Measurements from ENCODE around the gene ITGB8. TPM values are rescaled to one million over a fixed set of nuclear protein-coding genes. Genes with fewer than 3 reads are reported as not detected.

Gene ITGB8
- total and polyA plus RNA-seq, 8 donors, result 5.7 to 14.2 (median 6.8) TPM

DNA sequence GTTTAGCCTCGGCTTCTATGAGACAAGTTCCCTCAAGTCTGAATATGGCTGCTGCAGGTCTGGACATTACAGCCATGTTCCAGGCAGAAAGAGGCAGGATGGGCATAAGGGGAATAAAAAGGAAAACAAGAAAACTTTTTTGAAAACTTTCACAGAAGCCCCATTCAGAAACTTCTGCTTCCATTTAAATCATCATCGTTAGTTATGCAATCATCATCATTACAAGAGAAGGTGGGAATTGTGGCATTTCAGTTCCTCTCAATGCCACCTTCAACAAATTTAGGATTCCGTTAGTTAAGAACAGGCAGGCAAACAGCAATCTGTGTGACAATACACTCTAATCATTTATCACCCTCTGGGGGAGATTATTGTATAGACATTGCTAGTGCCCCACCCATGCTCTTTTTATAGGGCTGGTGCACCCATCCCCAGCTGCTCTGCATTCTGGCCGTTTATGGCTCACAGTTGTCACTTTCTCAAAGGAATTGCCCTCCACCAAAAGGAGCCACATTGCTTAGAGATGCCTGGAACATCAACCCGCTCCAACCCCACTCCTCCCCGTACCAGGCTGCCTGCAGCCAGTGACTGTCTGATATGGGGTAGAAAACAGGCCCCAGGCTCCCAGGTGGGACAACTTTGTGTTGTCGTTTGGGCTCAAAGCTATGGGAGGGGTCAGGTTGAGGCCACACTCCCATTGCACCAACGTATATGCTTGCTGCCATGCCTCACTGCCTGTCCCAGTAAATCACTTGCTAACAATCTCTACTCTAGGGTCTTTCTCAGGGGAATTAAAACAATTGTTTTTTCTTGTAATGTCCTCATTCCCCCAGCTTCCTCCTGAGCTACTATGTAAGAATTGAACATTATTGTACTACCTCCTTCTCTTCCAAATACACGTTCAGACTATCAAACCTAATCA is 24.2 kb downstream of the ITGB8 start:
- no peak for ATAC-seq
- H3K27me3 ChIP-seq, result no peaks in the 10 kb centered on the region
- TF ChIP-seq, protein P1, sequence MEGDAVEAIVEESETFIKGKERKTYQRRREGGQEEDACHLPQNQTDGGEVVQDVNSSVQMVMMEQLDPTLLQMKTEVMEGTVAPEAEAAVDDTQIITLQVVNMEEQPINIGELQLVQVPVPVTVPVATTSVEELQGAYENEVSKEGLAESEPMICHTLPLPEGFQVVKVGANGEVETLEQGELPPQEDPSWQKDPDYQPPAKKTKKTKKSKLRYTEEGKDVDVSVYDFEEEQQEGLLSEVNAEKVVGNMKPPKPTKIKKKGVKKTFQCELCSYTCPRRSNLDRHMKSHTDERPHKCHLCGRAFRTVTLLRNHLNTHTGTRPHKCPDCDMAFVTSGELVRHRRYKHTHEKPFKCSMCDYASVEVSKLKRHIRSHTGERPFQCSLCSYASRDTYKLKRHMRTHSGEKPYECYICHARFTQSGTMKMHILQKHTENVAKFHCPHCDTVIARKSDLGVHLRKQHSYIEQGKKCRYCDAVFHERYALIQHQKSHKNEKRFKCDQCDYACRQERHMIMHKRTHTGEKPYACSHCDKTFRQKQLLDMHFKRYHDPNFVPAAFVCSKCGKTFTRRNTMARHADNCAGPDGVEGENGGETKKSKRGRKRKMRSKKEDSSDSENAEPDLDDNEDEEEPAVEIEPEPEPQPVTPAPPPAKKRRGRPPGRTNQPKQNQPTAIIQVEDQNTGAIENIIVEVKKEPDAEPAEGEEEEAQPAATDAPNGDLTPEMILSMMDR (IDR thresholded peaks at IDR 0.05), result no peak
- H3K27ac ChIP-seq, result no peak overlapping the region
- H3K4me1 ChIP-seq, result no peaks in the 10 kb centered on the region
- intact Hi-C loops (cut with DNase I), result no loop called here
- no peaks in the 10 kb centered on the region for H3K9me3 ChIP-seq
- no peaks in the 10 kb centered on the region for H3K36me3 ChIP-seq
- DNase-seq, result no peak
- no peak overlapping the region for H3K4me3 ChIP-seq

DNA sequence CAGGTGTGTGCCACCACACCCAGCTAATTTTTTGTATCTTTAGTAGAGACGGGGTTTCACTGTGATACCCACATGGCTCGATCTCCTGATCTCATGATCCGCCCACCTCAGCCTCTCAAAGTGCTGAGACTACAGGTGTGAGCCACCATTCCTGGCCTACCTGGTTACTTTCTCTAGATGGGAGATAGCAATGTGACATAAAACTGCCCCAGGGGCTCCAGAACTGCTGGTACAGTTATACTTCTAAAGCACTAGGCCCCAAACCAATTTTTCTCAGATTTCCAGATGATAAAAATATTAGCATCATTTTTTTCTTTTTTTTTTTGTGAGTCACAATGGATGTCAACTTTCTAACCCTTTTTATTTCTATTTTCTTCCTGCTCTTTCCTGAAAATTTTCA is 27.4 kb downstream of the ITGB8 start:
- H3K4me3 ChIP-seq, result no peak overlapping the region
- DNase-seq (no peak), ATAC-seq (no peak)
- intact Hi-C loops (cut with DNase I), result no loop called here
- no peaks in the 10 kb centered on the region for H3K4me1 ChIP-seq
- H3K27ac ChIP-seq, result no peak overlapping the region
- TF ChIP-seq, protein P1 (IDR thresholded peaks at IDR 0.05), result no peak
- H3K9me3 ChIP-seq, result no peaks in the 10 kb centered on the region
- H3K27me3 ChIP-seq, result no peaks in the 10 kb centered on the region
- no peaks in the 10 kb centered on the region for H3K36me3 ChIP-seq

DNA sequence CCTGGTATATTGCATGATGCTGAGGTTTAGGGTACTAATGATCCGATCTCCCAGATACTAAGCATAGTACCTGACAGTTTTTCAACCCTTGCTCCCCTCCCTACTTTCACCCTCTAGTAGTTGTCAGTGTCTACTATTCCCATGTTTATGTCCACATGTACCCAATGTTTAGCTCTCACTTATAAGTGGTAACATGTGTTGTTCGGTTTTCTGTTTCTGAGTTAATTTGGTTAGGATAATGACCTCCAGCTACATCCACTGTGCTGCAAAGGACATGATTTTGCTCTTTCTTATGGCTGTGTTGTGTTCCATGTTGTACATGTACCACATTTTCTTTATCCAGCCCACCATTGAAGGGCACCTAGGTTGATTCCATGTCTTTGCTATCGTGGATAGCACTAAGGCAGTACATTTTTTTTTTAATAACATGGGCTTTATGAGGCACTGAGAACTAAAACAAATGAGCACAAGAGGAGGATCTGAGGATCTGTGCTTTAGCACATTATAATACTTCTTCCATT is 28.1 kb downstream of the ITGB8 start:
- TF ChIP-seq, protein P1 (IDR thresholded peaks at IDR 0.05), result no peak
- Histone ChIP-seq H3K4me1 (no peaks in the 10 kb centered on the region), H3K9me3 (no peaks in the 10 kb centered on the region), H3K27me3 (no peaks in the 10 kb centered on the region), H3K4me3 (no peak overlapping the region), H3K27ac (no peak overlapping the region), H3K36me3 (no peaks in the 10 kb centered on the region)
- ATAC-seq (no peak), DNase-seq (no peak)
- intact Hi-C loops (cut with DNase I), result no loop called here

DNA sequence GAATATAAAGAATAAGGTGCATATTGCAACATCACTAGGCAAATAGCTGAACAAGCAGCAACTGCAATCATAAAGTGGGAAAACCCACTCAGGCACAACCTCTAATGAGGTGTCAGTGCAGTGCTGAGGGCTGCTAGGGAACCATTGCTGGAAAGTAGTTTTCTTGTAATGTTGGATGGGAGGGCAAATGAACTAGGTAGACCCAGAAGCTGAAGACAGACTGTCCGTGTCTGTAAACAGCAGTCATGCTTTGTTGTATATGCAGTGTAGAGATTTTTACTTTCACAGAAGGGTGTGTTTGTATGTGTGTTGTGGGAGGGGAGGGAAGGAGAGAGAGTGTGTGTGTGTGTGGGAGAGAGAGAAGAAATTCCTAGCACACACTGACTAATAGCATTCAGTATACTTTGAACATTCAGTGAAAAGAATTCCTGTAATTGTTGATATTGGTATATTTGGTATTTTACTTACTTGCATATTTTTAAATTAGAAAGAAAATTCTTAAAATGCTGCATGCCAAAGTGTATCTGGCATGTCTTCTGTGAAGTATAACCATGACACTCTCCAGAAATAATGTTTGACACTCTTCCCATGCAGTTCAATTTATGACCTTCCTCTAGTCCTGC is 28.8 kb downstream of the ITGB8 start:
- intact Hi-C loops (cut with DNase I), result no loop called here
- no peak overlapping the region for H3K4me3 ChIP-seq
- peak; percentile 33 for ATAC-seq
- no peaks in the 10 kb centered on the region for H3K9me3 ChIP-seq
- no peak for DNase-seq
- TF ChIP-seq, protein P1 (IDR thresholded peaks at IDR 0.05), result no peak
- H3K4me1 ChIP-seq, result no peaks in the 10 kb centered on the region
- H3K27me3 ChIP-seq, result no peaks in the 10 kb centered on the region
- H3K27ac ChIP-seq, result no peak overlapping the region
- H3K36me3 ChIP-seq, result no peaks in the 10 kb centered on the region

DNA sequence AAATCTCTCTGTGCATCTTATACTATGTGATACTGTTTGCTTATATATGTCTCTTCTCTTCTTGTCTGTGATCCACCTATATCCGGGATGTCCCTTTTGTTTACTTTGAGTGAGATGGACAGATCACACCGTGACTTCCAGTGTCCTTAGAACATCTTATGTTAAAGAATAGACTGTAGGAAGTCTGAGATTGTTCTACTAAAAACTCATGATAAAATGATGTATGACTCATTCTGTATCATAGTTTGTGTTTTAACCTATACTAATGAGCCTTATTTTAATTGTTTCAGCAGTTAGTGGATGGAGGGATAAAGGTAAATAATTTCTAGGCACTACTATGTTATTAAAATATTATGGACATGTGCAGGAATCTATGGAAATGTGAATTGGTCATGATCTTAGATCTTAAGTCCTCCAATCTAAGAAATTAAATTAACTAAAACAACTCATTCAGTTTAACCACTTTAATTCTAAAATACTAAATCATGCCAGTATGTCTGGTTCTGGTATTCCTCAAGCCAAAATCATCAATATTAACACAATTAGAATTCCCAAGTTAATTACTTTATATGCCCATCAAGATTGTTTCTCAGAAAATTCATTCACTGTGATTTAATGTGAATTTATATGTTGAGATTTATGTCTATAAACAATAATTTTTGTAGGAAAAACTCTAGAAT is 32.0 kb downstream of the ITGB8 start:
- Histone ChIP-seq H3K4me3 (no peak overlapping the region), H3K36me3 (no peaks in the 10 kb centered on the region), H3K4me1 (no peaks in the 10 kb centered on the region), H3K27me3 (no peaks in the 10 kb centered on the region), H3K27ac (no peak overlapping the region), H3K9me3 (no peaks in the 10 kb centered on the region)
- intact Hi-C loops (cut with DNase I), result no loop called here
- ATAC-seq (no peak), DNase-seq (no peak)
- TF ChIP-seq, protein P1 (IDR thresholded peaks at IDR 0.05), result no peak

Measured in left lung (tissue), 10 donors.